Epithelial cell of esophagus (primary cell): ENCODE results near the gene SEC63.
"Not testable (repeated sequence)": the region's sequence is repeated elsewhere in the genome, so short reads cannot be mapped to it uniquely, and the experiment has no call there.

Experiments used
- DNase-seq: peaks from one replicate; pipeline ENCODE4 v3.0.0; 2010; ENCODE audit warnings: low read depth
- H3K4me3 ChIP-seq: 2 replicates; pipeline ENCODE4 v1.5.1; 2011; ENCODE audit warnings: mild to moderate bottlenecking, low read length, control low read depth
- TF ChIP-seq, protein P1 (sequence below): IDR thresholded peaks from 2 replicates; pipeline ENCODE4 v1.5.1; 2011; ENCODE audit warnings: low read depth, mild to moderate bottlenecking, low read length, control low read depth, inconsistent platforms; ENCODE audit not compliant: insufficient read depth; ENCODE audit errors: missing control alignments

SEC63 gene

GRCh38 chr6:107957308-107957908 lies 600 bp downstream of the SEC63 start:
- peak; percentile 68 for DNase-seq
- H3K4me3 ChIP-seq: peak overlapping the region; percentile 78
- TF ChIP-seq, protein P1, sequence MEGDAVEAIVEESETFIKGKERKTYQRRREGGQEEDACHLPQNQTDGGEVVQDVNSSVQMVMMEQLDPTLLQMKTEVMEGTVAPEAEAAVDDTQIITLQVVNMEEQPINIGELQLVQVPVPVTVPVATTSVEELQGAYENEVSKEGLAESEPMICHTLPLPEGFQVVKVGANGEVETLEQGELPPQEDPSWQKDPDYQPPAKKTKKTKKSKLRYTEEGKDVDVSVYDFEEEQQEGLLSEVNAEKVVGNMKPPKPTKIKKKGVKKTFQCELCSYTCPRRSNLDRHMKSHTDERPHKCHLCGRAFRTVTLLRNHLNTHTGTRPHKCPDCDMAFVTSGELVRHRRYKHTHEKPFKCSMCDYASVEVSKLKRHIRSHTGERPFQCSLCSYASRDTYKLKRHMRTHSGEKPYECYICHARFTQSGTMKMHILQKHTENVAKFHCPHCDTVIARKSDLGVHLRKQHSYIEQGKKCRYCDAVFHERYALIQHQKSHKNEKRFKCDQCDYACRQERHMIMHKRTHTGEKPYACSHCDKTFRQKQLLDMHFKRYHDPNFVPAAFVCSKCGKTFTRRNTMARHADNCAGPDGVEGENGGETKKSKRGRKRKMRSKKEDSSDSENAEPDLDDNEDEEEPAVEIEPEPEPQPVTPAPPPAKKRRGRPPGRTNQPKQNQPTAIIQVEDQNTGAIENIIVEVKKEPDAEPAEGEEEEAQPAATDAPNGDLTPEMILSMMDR: no peak

GRCh38 chr6:107956586-107957307 lies 1.3 kb downstream of the SEC63 start:
- TF ChIP-seq, protein P1: no peak
- peak overlapping the region; percentile 78 for H3K4me3 ChIP-seq
- DNase-seq: peak; percentile 39

DNA sequence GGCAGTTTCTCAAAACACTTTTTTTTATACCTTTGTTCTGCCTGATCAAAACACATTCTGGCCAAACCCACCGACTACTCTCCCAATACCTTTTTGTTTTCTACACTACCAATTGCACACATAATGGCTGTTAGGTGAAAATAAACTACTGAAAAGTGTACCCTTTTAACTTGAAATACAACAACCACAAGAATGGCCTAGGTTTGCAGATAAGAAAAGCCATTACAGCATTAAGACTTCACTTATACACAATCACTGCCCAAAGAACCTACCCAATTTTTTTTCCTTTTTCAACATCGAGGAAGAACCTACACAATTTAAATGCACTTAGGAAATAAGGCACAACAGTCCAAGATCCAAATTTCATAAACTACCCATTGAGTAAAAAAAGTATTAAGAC lies 1.8 kb downstream of the SEC63 start:
- peak overlapping the region; percentile 78 for H3K4me3 ChIP-seq
- TF ChIP-seq, protein P1: no peak
- DNase-seq: no peak

DNA sequence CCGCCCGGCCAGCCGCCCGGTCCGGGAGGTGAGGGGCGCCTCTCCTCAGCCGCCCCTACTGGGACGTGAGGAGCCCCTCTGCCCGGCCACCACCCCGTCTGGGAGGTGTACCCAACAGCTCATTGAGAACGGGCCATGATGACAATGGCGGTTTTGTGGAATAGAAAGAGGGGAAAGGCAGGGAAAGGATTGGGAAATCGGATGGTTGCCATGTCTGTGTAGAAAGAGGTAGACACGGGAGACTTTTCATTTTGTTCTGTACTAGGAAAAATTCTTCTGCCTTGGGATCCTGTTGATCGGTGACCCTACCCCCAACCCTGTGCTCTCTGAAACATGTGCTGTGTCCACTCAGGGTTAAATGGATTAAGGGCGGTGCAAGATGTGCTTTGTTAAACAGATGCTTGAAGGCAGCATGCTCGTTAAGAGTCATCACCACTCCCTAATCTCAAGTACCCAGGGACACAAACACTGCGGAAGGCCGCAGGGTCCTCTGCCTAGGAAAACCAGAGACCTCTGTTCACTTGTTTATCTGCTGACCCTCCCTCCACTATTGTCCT lies 4.1 kb downstream of the SEC63 start:
- not testable (repeated sequence) for H3K4me3 ChIP-seq, DNase-seq

- TF ChIP-seq, protein P1: no peak
- H3K4me3 ChIP-seq: no peak overlapping the region
- DNase-seq: no peak
Measured at GRCh38 chr6:107943626-107944439, 14.2 kb downstream of the SEC63 start.

DNA sequence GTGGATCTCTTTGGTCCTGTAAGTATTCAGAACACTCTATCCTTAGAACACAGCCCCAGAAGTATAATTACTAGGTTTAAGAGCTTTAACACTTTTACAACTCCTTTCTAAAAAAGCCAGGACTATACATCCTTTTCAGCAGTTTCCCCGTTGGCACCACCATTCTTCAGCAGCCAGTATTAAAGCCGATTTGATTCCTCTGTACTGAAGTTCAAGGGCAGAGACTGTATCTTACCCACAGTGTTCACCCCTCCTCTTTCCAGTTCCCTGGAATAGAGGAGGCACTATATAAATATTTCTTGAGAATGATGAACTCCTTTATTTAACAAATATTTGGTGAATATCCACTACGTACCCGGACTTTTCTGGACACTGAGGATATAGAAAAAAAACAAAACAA lies 15.9 kb downstream of the SEC63 start:
- H3K4me3 ChIP-seq: no peak overlapping the region
- DNase-seq: no peak
- TF ChIP-seq, protein P1: no peak

DNA sequence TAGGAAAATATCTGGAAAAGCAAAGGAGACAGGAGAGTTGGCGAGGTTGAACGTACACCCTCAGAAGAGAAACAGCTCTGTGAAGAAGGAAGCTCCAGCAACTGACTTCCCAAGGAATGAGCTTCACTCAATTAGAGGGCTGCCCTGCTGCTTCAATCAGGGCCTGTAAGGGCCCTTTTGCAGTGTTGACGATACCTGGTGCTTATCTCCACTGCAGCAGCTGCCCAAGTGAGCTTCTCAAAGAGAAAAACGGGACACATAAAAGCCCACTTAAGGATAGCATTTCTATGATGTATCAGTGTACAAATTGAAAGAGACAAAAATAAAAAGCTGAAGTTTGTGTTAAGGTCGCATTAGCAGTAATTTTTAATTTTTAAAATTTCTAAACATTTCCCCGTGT lies 16.4 kb downstream of the SEC63 start:
- no peak for DNase-seq
- TF ChIP-seq, protein P1: no peak
- H3K4me3 ChIP-seq: no peak overlapping the region
